ENCODE results near the gene HS2ST1.

DNA sequence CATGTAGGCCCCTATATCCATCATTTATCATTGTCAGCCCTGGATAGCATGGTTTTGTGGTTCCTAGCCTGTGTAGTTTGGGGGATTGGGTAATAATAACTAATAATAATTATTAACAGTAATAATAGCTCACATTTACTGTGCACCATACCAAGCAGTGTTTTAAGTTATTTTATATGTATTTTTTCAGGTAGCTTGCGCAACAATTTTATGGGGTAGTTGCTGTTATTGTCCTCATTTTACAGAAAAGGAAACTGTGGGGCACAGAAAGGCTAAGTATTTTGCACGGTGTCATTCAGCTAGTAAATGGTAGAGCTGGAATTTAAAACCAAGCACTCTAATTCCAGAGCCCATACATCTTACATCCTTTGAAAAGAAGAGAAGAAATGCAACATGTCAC, 179.8 kb downstream of the HS2ST1 start:
- TF ChIP-seq, protein P1, sequence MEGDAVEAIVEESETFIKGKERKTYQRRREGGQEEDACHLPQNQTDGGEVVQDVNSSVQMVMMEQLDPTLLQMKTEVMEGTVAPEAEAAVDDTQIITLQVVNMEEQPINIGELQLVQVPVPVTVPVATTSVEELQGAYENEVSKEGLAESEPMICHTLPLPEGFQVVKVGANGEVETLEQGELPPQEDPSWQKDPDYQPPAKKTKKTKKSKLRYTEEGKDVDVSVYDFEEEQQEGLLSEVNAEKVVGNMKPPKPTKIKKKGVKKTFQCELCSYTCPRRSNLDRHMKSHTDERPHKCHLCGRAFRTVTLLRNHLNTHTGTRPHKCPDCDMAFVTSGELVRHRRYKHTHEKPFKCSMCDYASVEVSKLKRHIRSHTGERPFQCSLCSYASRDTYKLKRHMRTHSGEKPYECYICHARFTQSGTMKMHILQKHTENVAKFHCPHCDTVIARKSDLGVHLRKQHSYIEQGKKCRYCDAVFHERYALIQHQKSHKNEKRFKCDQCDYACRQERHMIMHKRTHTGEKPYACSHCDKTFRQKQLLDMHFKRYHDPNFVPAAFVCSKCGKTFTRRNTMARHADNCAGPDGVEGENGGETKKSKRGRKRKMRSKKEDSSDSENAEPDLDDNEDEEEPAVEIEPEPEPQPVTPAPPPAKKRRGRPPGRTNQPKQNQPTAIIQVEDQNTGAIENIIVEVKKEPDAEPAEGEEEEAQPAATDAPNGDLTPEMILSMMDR (IDR thresholded peaks at IDR 0.05), result no peak
- no peak for TF ChIP-seq POLR2A (IDR thresholded peaks at IDR 0.05)
- no peak for TF ChIP-seq POLR2AphosphoS5 (IDR thresholded peaks at IDR 0.05; ENCODE audit: insufficient read depth in 1 of 2, low read depth in 1 of 2)

All from vagina (tissue), 2 donors.